Stomach smooth muscle (tissue), 2 donors: Measurements from ENCODE around the gene LTBP1.
A peak's percentile ranks its signal among the peaks of the same experiment; 100 is the strongest.

Experiments used
- H3K27ac ChIP-seq: one replicate; pipeline ENCODE4 v1.7.0; 2013; ENCODE audit warnings: mild to moderate bottlenecking, low read length, inconsistent platforms
- H3K27me3 ChIP-seq, 2 donors: one replicate each; pipeline ENCODE4 v1.7.0; 2013; ENCODE audit warnings: low read length in 2 of 2; ENCODE audit not compliant: insufficient read depth in 2 of 2, control insufficient read depth in 1 of 2
- H3K36me3 ChIP-seq, 2 donors: one replicate each; pipeline ENCODE4 v1.7.0; 2013; ENCODE audit warnings: low read length in 2 of 2; ENCODE audit not compliant: control insufficient read depth in 2 of 2, insufficient read depth in 2 of 2
- H3K4me1 ChIP-seq: one replicate; pipeline ENCODE4 v1.7.0; 2013; ENCODE audit warnings: low read length; ENCODE audit not compliant: control insufficient read depth, insufficient read depth
- H3K4me3 ChIP-seq, 2 donors: one replicate each; pipeline ENCODE4 v1.7.0; 2013; ENCODE audit warnings: low read length in 2 of 2
- H3K9ac ChIP-seq, 2 donors: one replicate each; pipeline ENCODE4 v1.7.0; 2013; ENCODE audit warnings: low read length in 2 of 2, mild to moderate bottlenecking in 1 of 2
- H3K9me3 ChIP-seq, 2 donors: one replicate each; pipeline ENCODE4 v1.7.0; 2013; ENCODE audit warnings: low read length in 2 of 2; ENCODE audit not compliant: control insufficient read depth in 2 of 2
- donor health status: healthy.
- donor health status: Pancreatic carcinoma.

The LTBP1 gene

GRCh38 chr2:33275689-33276444 lies 329.1 kb downstream of the LTBP1 start:
- H3K36me3 ChIP-seq = peaks cover 9 to 23% of the 10 kb centered on the region in 2 donors

GRCh38 chr2:33277002-33277426 lies 330.3 kb downstream of the LTBP1 start:
- H3K27ac ChIP-seq = peak overlapping the region; percentile 75
- peak overlapping the region in 1 of 2 donors; percentile 37 for H3K9ac ChIP-seq
- no peak overlapping the region for H3K4me3 ChIP-seq
- H3K9me3 ChIP-seq = no peaks in the 10 kb centered on the region
- H3K36me3 ChIP-seq = peaks cover 9 to 23% of the 10 kb centered on the region in 2 donors
- H3K4me1 ChIP-seq = peaks cover 18% of the 10 kb centered on the region
- H3K27me3 ChIP-seq = no peaks in the 10 kb centered on the region

More at GRCh38 chr2:33275689-33276444, 329.1 kb downstream of the LTBP1 start:
- H3K9ac ChIP-seq = no peak overlapping the region
- H3K4me1 ChIP-seq = peaks cover 18% of the 10 kb centered on the region
- H3K27me3 ChIP-seq = no peaks in the 10 kb centered on the region
- peak overlapping the region; percentile 56 for H3K27ac ChIP-seq
- peak overlapping the region in 1 of 2 donors; percentile 3 for H3K4me3 ChIP-seq
- H3K9me3 ChIP-seq = no peaks in the 10 kb centered on the region

- H3K4me3 ChIP-seq = no peak overlapping the region
- peak overlapping the region; percentile 31 for H3K27ac ChIP-seq
- peaks cover 18% of the 10 kb centered on the region for H3K4me1 ChIP-seq
- H3K9ac ChIP-seq = no peak overlapping the region
- no peaks in the 10 kb centered on the region for H3K27me3 ChIP-seq
- H3K36me3 ChIP-seq = peaks cover 9 to 17% of the 10 kb centered on the region in 2 donors
- no peaks in the 10 kb centered on the region for H3K9me3 ChIP-seq
These were observed 331.6 kb downstream of the LTBP1 start for GRCh38 chr2:33278245-33278943.

GRCh38 chr2:33284287-33284686 lies 337.5 kb downstream of the LTBP1 start:
- Histone ChIP-seq H3K4me1 (no peaks in the 10 kb centered on the region), H3K27ac (no peak overlapping the region), H3K9ac (no peak overlapping the region), H3K4me3 (no peak overlapping the region), H3K36me3 (peaks cover 13 to 20% of the 10 kb centered on the region in 2 donors), H3K9me3 (no peaks in the 10 kb centered on the region), H3K27me3 (no peaks in the 10 kb centered on the region)

- Histone ChIP-seq H3K4me1 (peaks cover 26% of the 10 kb centered on the region), H3K4me3 (no peak overlapping the region), H3K27me3 (no peaks in the 10 kb centered on the region), H3K36me3 (peaks cover 8 to 12% of the 10 kb centered on the region in 2 donors), H3K9ac (no peak overlapping the region), H3K27ac (peak overlapping the region; percentile 19), H3K9me3 (no peaks in the 10 kb centered on the region)
These were observed 340.8 kb downstream of the LTBP1 start for GRCh38 chr2:33287507-33288005.

- Histone ChIP-seq H3K4me1 (peaks cover 30% of the 10 kb centered on the region), H3K9me3 (no peaks in the 10 kb centered on the region), H3K27ac (peak overlapping the region; percentile 19)
These were observed 341.3 kb downstream of the LTBP1 start for GRCh38 chr2:33288011-33288410.

GRCh38 chr2:33289961-33290360 lies 343.2 kb downstream of the LTBP1 start:
- Histone ChIP-seq H3K4me1 (peaks cover 42% of the 10 kb centered on the region), H3K4me3 (no peak overlapping the region), H3K9ac (no peak overlapping the region), H3K27ac (peak overlapping the region; percentile 56), H3K9me3 (no peaks in the 10 kb centered on the region), H3K36me3 (peaks cover 8 to 9% of the 10 kb centered on the region in 2 donors), H3K27me3 (no peaks in the 10 kb centered on the region)

More at GRCh38 chr2:33288011-33288410, 341.3 kb downstream of the LTBP1 start:
- no peaks in the 10 kb centered on the region for H3K27me3 ChIP-seq
- no peak overlapping the region for H3K4me3 ChIP-seq
- no peak overlapping the region for H3K9ac ChIP-seq
- H3K36me3 ChIP-seq = peaks cover 8 to 12% of the 10 kb centered on the region in 2 donors

GRCh38 chr2:33291278-33292013 lies 344.7 kb downstream of the LTBP1 start:
- peak overlapping the region; percentile 55 to 60 for H3K9ac ChIP-seq
- H3K9me3 ChIP-seq = no peaks in the 10 kb centered on the region
- H3K27ac ChIP-seq = peak overlapping the region; percentile 56
- H3K27me3 ChIP-seq = no peaks in the 10 kb centered on the region
- peak overlapping the region; percentile 23 to 76 for H3K4me3 ChIP-seq
- peaks cover 42% of the 10 kb centered on the region for H3K4me1 ChIP-seq
- peaks cover 3 to 9% of the 10 kb centered on the region in 2 donors for H3K36me3 ChIP-seq

GRCh38 chr2:33292063-33292462 lies 345.3 kb downstream of the LTBP1 start:
- H3K27ac ChIP-seq = peak overlapping the region; percentile 56
- H3K9ac ChIP-seq = peak overlapping the region in 1 of 2 donors; percentile 55
- peaks cover 42% of the 10 kb centered on the region for H3K4me1 ChIP-seq
- H3K36me3 ChIP-seq = peaks cover 3 to 9% of the 10 kb centered on the region in 2 donors
- no peaks in the 10 kb centered on the region for H3K9me3 ChIP-seq
- H3K4me3 ChIP-seq = peak overlapping the region; percentile 23 to 76
- H3K27me3 ChIP-seq = no peaks in the 10 kb centered on the region

GRCh38 chr2:33292981-33293595 lies 346.3 kb downstream of the LTBP1 start:
- H3K4me3 ChIP-seq = peak overlapping the region in 1 of 2 donors; percentile 35
- no peaks in the 10 kb centered on the region for H3K9me3 ChIP-seq
- peaks cover 42% of the 10 kb centered on the region for H3K4me1 ChIP-seq
- H3K27ac ChIP-seq = peak overlapping the region; percentile 56
- peaks cover 0 to 5% of the 10 kb centered on the region in 2 donors for H3K36me3 ChIP-seq
- no peak overlapping the region for H3K9ac ChIP-seq
- no peaks in the 10 kb centered on the region for H3K27me3 ChIP-seq
